Measurements from ENCODE around the gene CD300LG.

The CD300LG gene

GRCh38 chr17:43875476-43876147 lies 28.6 kb downstream of the CD300LG start:
- no peaks in the 10 kb centered on the region for H3K36me3 Mint-ChIP-seq (ENCODE audit: low read depth)
- H3K9me3 Mint-ChIP-seq = no peaks in the 10 kb centered on the region
- H3K27ac Mint-ChIP-seq = no peak overlapping the region
- H3K27me3 Mint-ChIP-seq = peaks cover 12% of the 10 kb centered on the region
- no peaks in the 10 kb centered on the region for H3K4me1 Mint-ChIP-seq (ENCODE audit: low read depth)
- H3K4me3 Mint-ChIP-seq = no peak overlapping the region

GRCh38 chr17:43877031-43877430 lies 30.1 kb downstream of the CD300LG start:
- H3K9me3 Mint-ChIP-seq = no peaks in the 10 kb centered on the region

GRCh38 chr17:43877451-43878155 lies 30.6 kb downstream of the CD300LG start:
- Mint-ChIP-seq H3K27me3 (peaks cover 7% of the 10 kb centered on the region), H3K4me3 (no peak overlapping the region), H3K27ac (no peak overlapping the region), H3K9me3 (no peaks in the 10 kb centered on the region), H3K4me1 (ENCODE audit: low read depth) (no peaks in the 10 kb centered on the region), H3K36me3 (ENCODE audit: low read depth) (no peaks in the 10 kb centered on the region)

More at GRCh38 chr17:43877031-43877430, 30.1 kb downstream of the CD300LG start:
- no peak overlapping the region for H3K4me3 Mint-ChIP-seq
- no peak overlapping the region for H3K27ac Mint-ChIP-seq
- H3K4me1 Mint-ChIP-seq (ENCODE audit: low read depth) = no peaks in the 10 kb centered on the region
- peaks cover 12% of the 10 kb centered on the region for H3K27me3 Mint-ChIP-seq
- H3K36me3 Mint-ChIP-seq (ENCODE audit: low read depth) = no peaks in the 10 kb centered on the region

- H3K4me3 Mint-ChIP-seq = no peak overlapping the region
- no peaks in the 10 kb centered on the region for H3K4me1 Mint-ChIP-seq (ENCODE audit: low read depth)
- H3K27ac Mint-ChIP-seq = no peak overlapping the region
- no peaks in the 10 kb centered on the region for H3K9me3 Mint-ChIP-seq
- peaks cover 6% of the 10 kb centered on the region for H3K27me3 Mint-ChIP-seq
- no peaks in the 10 kb centered on the region for H3K36me3 Mint-ChIP-seq (ENCODE audit: low read depth)
Observed at GRCh38 chr17:43878260-43879175, 31.5 kb downstream of the CD300LG start.

- Mint-ChIP-seq H3K27me3 (peaks cover 5% of the 10 kb centered on the region), H3K4me3 (no peak overlapping the region), H3K4me1 (ENCODE audit: low read depth) (no peaks in the 10 kb centered on the region), H3K27ac (no peak overlapping the region), H3K9me3 (no peaks in the 10 kb centered on the region), H3K36me3 (ENCODE audit: low read depth) (no peaks in the 10 kb centered on the region)
Observed at GRCh38 chr17:43879723-43880419, 32.9 kb downstream of the CD300LG start.

GRCh38 chr17:43880420-43880991 lies 33.5 kb downstream of the CD300LG start:
- no peaks in the 10 kb centered on the region for H3K36me3 Mint-ChIP-seq (ENCODE audit: low read depth)
- H3K27ac Mint-ChIP-seq = no peak overlapping the region
- no peaks in the 10 kb centered on the region for H3K27me3 Mint-ChIP-seq
- no peaks in the 10 kb centered on the region for H3K4me1 Mint-ChIP-seq (ENCODE audit: low read depth)
- no peaks in the 10 kb centered on the region for H3K9me3 Mint-ChIP-seq
- H3K4me3 Mint-ChIP-seq = no peak overlapping the region

GRCh38 chr17:43881181-43881580 lies 34.2 kb downstream of the CD300LG start:
- no peaks in the 10 kb centered on the region for H3K27me3 Mint-ChIP-seq
- no peak overlapping the region for H3K4me3 Mint-ChIP-seq
- H3K4me1 Mint-ChIP-seq (ENCODE audit: low read depth) = no peaks in the 10 kb centered on the region
- no peaks in the 10 kb centered on the region for H3K9me3 Mint-ChIP-seq
- H3K27ac Mint-ChIP-seq = no peak overlapping the region
- no peaks in the 10 kb centered on the region for H3K36me3 Mint-ChIP-seq (ENCODE audit: low read depth)

GRCh38 chr17:43881758-43882505 lies 35.0 kb downstream of the CD300LG start:
- Mint-ChIP-seq H3K9me3 (no peaks in the 10 kb centered on the region), H3K27me3 (no peaks in the 10 kb centered on the region), H3K4me1 (ENCODE audit: low read depth) (no peaks in the 10 kb centered on the region), H3K4me3 (no peak overlapping the region), H3K27ac (no peak overlapping the region), H3K36me3 (ENCODE audit: low read depth) (no peaks in the 10 kb centered on the region)

GRCh38 chr17:43882761-43883415 lies 35.9 kb downstream of the CD300LG start:
- H3K9me3 Mint-ChIP-seq = no peaks in the 10 kb centered on the region
- no peaks in the 10 kb centered on the region for H3K27me3 Mint-ChIP-seq
- no peaks in the 10 kb centered on the region for H3K4me1 Mint-ChIP-seq (ENCODE audit: low read depth)
- H3K36me3 Mint-ChIP-seq (ENCODE audit: low read depth) = no peaks in the 10 kb centered on the region
- no peak overlapping the region for H3K27ac Mint-ChIP-seq
- H3K4me3 Mint-ChIP-seq = no peak overlapping the region

GRCh38 chr17:43888548-43888947 lies 41.6 kb downstream of the CD300LG start:
- H3K27me3 Mint-ChIP-seq = no peaks in the 10 kb centered on the region
- H3K4me3 Mint-ChIP-seq = no peak overlapping the region
- H3K4me1 Mint-ChIP-seq (ENCODE audit: low read depth) = no peaks in the 10 kb centered on the region
- no peak overlapping the region for H3K27ac Mint-ChIP-seq
- H3K36me3 Mint-ChIP-seq (ENCODE audit: low read depth) = no peaks in the 10 kb centered on the region
- H3K9me3 Mint-ChIP-seq = no peaks in the 10 kb centered on the region

GRCh38 chr17:43890240-43890639 lies 43.3 kb downstream of the CD300LG start:
- no peaks in the 10 kb centered on the region for H3K27me3 Mint-ChIP-seq
- H3K36me3 Mint-ChIP-seq (ENCODE audit: low read depth) = no peaks in the 10 kb centered on the region
- H3K27ac Mint-ChIP-seq = no peak overlapping the region
- H3K4me3 Mint-ChIP-seq = no peak overlapping the region
- no peaks in the 10 kb centered on the region for H3K4me1 Mint-ChIP-seq (ENCODE audit: low read depth)
- no peaks in the 10 kb centered on the region for H3K9me3 Mint-ChIP-seq

GRCh38 chr17:43891851-43892646 lies 45.1 kb downstream of the CD300LG start:
- Mint-ChIP-seq H3K4me1 (ENCODE audit: low read depth) (no peaks in the 10 kb centered on the region), H3K4me3 (no peak overlapping the region), H3K27me3 (peaks cover 5% of the 10 kb centered on the region), H3K27ac (no peak overlapping the region), H3K36me3 (ENCODE audit: low read depth) (no peaks in the 10 kb centered on the region), H3K9me3 (no peaks in the 10 kb centered on the region)

GRCh38 chr17:43892647-43892952 lies 45.6 kb downstream of the CD300LG start:
- Mint-ChIP-seq H3K4me1 (ENCODE audit: low read depth) (no peaks in the 10 kb centered on the region), H3K9me3 (no peaks in the 10 kb centered on the region), H3K27me3 (peaks cover 5% of the 10 kb centered on the region), H3K27ac (no peak overlapping the region), H3K4me3 (no peak overlapping the region), H3K36me3 (ENCODE audit: low read depth) (no peaks in the 10 kb centered on the region)
